GM18873 (cell line): ENCODE data around the gene DGKZ.
"Not testable (repeated sequence)": the region's sequence is repeated elsewhere in the genome, so short reads cannot be mapped to it uniquely, and the experiment has no call there.

Experiments used
- ATAC-seq: cut with Tn5 transposase; IDR thresholded peaks from one replicate; pipeline ENCODE4 v1.9.1; 2021; ENCODE audit warnings: mild to moderate bottlenecking, moderate library complexity, moderate number of reproducible peaks; ENCODE audit not compliant: unreplicated experiment, low FRiP score

The DGKZ gene

DNA sequence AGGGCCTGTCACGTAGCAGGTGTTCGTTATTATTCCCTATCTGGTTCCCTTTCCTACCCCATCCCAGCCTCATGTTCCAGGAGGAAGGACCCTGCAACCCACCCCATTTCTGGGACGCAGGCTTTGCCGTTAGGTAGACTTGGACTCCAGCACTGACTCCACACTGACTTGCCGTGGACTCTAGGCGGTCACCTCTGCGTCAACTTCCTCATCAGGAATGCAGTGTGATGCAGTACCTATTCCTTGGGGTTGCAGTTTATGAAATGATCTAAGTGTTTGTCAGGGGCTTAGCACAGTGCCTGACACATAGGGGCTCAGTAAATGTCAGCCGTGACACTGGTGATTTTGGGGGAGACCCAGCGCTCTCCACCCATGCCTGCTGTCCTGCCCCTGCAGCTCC, 16.8 kb downstream of the DGKZ start:
- no peak for ATAC-seq

DNA sequence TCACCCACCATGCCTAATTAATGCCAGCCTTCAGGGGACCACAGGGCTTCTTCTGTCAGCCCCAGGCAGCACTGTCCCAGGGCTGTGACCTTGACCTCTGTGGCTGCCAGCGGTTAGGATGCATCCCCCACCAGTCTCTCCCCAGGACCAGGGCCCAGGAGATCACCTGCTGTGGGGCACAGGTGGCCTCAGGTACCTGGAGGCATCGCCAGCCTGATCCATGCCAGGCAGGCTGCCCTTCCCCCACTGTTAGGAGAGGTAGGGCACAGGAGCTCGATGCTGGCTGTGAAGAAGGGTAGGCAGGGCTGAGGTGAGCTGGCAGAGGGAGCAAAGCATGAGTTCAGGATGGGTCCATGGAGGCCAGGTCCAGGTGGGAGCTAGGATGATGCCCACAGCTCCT, 17.5 kb downstream of the DGKZ start:
- no peak for ATAC-seq

DNA sequence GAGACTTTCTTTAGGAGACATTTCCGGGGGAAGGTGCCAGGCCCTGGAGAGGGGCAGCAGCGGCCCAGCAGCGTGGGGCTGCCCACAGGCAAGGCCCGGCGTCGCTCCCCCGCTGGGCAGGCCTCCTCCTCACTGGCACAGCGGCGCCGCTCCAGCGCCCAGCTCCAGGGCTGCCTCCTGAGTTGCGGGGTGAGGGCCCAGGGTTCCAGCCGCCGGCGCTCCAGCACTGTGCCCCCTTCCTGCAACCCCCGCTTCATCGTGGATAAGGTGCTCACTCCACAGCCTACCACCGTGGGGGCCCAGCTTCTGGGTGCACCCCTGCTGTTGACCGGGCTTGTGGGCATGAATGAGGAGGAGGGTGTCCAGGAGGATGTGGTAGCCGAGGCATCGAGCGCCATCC, 19.0 kb downstream of the DGKZ start:
- ATAC-seq = no peak

DNA sequence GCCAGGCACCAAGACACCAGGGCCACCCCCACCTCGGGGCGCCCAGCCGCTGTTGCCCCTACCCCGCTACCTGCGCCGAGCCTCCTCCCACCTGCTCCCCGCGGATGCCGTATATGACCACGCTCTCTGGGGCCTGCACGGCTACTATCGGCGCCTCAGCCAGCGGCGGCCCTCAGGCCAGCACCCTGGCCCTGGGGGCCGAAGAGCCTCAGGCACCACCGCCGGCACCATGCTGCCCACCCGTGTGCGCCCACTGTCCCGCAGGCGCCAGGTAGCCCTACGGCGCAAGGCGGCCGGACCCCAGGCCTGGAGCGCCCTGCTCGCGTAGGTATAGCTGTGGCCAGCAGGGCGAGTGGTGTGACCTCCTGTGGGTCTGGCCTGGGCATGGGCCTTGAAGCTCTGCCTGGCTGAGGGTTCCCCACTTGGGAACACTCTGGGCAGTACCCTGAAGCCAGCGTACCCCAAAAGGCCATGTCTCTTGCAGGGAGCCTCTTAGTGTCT, 19.4 kb downstream of the DGKZ start:
- ATAC-seq = no peak

DNA sequence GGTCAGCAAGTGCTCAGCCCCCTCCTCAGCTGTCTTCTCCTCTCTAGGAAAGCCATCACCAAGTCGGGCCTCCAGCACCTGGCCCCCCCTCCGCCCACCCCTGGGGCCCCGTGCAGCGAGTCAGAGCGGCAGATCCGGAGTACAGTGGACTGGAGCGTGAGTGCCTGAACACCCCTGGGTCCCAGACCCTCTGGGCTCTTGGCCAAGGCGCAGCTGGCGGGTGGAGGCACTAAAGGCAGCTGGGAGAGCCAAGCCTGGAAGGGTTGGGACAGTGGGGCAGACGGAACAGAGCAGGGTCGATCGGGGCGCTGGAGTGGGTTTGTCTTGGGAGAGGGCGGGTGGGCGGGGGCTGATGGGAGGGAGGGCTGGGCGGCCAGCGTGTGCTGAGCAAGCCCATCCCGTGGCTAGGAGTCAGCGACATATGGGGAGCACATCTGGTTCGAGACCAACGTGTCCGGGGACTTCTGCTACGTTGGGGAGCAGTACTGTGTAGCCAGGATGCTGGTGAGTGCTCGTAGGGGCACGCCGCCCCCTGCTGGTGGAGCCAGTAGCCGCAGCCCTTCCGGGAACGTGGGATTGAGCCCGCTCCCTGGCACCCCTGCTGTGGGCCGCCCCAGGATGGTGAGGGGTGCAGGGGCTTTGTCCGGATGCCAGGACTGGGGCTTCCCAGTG, 20.1 kb downstream of the DGKZ start:
- ATAC-seq = peak; percentile 41

DNA sequence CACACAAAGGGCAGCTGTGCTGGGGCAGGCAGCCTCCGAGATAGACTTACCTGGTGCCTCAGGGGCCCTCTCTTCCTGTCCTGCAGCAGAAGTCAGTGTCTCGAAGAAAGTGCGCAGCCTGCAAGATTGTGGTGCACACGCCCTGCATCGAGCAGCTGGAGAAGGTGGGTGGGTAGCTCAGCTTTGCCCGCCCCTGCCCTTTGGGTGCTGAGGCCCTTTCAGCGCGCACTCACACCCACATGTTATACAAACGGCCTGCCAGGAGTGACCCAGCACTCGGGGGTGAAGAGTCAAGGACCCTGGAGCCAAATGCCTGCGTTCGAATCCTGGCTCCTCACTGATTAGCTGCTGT, 20.6 kb downstream of the DGKZ start:
- no peak for ATAC-seq

DNA sequence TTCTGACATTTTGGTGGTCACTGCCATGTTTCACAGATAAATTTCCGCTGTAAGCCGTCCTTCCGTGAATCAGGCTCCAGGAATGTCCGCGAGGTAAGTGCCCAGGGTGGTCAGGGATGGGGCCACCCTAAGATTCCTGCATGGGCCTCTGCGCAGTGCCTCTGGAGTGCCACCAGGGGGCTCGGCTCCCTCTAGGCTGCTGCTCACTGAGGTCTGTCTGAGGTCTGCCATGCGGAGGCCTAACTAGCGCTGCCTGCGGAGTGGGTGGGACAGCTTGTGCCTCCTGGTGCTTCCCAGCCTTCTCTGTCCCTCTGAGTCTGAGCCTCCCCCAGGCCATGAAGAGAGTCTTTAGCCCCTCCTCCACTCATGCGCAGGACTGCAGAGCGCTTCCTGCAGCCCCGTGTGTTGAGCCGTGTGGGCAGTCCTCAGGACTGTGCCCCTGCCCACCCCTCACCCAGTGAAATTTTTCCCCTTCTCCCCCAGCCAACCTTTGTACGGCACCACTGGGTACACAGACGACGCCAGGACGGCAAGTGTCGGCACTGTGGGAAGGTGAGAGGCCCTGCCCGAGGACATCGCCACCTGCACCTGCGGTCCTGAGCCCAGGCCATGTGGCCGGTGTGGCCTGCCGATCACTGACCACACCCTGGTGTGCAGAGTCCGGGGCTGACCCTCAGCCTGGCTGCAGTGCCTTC, 22.3 kb downstream of the DGKZ start:
- ATAC-seq = no peak

DNA sequence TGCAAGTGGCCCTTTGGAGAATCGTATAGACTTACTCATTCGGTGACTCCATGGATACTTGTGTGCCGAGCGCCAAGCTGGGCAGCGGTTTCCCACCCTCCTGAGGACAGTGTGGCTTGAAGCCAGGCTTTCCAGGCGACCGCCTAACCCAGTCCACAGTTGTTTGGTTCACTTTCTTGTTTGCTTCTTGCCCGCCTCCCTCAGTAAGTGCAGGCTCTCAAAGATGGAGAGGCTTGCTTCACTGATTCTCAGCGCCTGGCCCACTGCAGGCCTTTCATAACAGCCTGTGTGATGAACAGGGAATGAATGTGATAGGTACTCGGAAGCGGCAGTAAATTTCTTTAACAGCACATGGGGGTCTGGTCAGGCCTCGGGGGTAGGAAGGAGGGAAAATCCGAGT, 23.0 kb downstream of the DGKZ start:
- no peak for ATAC-seq

DNA sequence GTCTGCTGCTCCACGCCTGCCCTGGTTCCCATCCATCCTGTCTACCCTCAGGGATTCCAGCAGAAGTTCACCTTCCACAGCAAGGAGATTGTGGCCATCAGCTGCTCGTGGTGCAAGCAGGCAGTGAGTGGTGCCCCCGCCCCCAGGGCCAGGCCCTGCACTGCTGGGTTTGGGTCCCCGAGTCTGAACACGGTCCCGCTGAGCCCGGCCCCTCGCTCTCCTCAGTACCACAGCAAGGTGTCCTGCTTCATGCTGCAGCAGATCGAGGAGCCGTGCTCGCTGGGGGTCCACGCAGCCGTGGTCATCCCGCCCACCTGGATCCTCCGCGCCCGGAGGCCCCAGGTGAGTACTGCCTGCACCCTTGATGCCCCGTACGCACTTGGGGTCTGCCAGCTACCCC, 24.0 kb downstream of the DGKZ start:
- not testable (repeated sequence) for ATAC-seq

DNA sequence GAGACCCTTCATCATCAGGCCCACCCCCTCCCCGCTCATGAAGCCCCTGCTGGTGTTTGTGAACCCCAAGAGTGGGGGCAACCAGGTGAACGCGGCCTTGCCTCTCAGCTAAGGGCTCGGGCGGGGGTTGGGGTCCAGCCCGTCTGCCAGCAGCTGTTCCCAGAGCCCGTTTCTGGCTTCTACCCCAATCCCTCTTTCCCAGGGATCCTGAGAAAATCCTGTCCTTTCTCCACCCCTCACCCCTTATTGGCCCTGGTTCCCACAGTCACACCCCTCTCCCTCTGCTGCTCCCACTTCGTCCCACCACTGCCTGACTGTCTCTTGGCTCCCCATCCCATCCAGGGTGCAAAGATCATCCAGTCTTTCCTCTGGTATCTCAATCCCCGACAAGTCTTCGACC, 24.8 kb downstream of the DGKZ start:
- ATAC-seq = no peak

DNA sequence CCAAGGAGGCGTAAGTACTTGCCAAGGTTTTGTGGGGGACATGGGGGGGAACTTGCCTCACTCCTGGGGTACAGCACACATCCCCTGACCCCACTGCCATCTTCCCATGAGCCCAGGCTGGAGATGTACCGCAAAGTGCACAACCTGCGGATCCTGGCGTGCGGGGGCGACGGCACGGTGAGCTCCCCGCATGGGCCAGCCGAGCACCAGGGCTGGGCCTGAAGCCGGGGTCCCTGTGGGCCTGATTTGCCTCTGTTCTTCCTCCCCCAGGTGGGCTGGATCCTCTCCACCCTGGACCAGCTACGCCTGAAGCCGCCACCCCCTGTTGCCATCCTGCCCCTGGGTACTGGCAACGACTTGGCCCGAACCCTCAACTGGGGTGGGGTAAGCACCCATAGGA, 25.2 kb downstream of the DGKZ start:
- ATAC-seq = not testable (repeated sequence)

DNA sequence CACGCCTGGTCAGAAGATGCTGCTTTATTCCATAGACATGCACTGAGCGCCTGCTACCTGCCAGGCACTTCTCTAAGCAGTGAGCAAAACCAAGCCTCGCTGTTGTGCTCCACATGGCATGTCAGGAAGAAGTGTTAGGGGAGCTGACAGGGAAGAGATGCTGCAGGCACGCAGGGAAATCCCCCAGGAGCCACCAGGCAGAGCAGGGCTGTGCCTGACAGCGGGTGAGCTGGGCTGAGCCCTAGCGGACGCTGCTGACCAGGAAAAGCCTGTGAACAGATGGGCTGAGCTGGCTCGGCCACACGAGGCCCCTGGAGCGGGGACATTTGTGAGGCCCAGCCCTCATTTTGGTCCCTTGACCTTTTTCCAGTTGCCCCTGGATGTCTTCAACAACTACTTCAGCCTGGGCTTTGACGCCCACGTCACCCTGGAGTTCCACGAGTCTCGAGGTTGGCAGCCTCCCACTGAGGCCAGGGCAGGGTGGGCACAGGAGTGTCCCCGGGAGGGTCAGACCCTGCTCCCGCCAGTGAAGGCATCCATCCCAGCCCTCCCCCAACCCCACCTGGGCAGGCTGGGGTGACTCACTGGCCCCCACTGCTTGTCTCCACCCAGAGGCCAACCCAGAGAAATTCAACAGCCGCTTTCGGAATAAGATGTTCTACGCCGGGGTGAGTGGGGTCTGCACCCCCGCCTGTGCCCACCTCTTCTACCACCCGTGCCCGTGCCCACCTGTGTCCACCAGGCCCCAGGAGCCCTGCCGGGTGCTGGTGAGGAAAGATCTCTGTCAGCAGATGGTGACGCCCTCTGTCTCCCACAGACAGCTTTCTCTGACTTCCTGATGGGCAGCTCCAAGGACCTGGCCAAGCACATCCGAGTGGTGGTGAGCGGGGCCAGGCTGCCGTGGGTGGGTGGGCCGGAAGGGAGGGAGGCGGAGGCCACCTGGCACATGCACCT, 26.8 kb downstream of the DGKZ start:
- ATAC-seq = no peak

DNA sequence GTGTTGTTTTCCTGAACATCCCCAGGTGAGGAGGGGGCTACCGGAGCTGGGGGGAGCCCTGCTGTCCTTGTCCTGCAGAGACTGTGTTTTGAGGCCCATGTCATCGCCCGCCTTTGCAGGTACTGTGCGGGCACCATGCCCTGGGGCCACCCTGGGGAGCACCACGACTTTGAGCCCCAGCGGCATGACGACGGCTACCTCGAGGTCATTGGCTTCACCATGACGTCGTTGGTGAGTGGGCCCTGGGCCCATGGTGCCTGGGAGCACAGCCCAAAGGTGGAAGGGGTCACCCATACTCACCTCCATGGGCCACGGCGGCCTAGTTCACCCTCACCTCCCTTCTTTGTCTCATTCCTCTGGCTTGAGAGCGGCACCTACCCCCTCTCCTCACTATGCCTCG, 27.6 kb downstream of the DGKZ start:
- ATAC-seq = no peak

DNA sequence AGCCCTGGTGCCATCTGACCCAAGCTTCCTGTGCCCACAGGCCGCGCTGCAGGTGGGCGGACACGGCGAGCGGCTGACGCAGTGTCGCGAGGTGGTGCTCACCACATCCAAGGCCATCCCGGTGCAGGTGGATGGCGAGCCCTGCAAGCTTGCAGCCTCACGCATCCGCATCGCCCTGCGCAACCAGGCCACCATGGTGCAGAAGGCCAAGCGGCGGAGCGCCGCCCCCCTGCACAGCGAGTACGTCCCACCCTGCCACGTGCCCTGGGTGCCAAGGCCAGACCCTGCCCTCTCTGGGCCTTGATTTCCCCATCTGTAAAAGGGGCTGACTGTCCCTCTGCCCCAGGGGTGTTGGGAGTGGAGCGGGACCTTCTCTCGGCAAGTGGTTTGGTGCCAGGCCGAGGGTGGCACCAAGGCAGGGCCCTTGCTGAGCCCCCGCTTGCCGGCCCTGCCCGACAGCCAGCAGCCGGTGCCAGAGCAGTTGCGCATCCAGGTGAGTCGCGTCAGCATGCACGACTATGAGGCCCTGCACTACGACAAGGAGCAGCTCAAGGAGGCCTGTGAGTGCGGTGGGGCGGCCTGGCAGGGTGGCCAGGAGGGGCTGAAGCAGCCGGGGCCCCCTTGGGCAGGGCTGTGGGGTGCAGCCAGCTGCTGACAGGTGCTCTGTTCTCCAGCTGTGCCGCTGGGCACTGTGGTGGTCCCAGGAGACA, 28.3 kb downstream of the DGKZ start:
- no peak for ATAC-seq

DNA sequence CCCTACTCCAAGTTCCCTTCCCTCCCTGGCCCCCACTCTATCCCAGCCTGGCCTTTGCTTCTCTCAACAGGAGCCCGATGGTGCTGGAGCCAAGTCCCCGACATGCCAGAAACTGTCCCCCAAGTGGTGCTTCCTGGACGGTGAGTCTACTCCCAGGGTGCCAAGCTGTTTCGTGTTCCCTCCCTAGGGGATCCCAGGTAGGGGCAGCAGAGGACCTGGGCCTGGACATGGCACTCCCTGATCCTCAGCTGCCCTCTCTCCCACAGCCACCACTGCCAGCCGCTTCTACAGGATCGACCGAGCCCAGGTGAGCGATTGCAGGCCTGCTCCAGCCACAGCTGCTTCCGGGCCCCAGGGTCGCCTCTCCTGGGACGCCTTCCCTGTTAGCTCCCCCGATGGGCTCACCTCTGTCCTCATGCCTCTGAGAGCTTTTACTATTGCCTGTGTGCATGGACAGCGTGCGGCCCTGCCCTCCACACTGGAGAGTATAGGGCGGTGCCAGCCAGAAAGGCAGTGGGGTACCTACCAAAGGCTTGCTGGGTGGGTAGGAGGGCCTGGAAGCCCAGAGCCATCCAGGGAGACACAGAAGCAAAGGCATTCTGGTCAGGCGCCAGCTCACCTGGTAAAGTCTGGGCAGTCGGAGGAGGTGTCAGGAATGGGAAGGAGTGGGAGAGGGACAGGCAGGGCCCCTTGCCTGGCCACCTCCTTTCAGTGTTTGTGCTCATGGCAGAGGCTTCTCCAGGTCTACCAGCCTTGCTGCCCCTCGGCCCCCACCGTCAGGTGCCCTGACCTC, 29.2 kb downstream of the DGKZ start:
- no peak for ATAC-seq

DNA sequence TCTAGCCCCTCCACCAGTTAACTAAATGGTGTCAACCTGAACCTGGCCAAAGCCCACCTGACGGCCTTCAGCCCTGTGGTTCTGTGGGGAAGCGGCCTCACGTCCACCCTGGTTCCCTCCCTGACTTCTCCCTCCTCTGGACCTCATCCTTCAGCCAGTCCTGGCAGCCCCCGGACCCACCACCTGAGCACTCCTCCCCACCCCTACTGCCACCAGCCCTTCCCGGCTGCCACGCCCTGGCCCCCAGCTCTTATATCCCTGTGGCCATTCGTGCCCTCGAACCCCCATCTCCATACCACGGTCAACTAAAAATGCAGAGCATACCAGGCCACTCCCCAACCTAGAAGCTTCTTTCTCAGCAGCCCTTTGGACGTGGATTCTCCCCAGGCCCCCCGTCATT, 30.0 kb downstream of the DGKZ start:
- no peak for ATAC-seq

DNA sequence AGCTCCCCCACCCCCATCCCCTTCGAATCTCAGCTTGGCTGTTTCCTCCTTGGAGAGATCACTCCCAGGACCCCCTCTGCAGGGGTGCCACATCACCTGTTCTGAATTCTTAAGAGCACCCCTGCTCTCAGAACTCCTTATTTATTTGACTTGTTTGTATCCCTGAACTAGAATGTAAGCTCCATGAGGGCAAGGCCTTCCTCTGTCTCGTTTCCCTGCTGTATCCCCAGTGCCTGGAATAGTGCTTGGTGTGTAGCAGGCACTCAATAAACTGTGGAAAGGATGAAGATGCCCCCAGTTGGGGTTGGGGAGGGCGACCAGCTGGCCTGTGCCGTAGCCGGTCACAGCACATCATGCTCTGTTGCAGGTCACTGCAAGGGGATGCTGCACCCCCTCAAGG, 30.6 kb downstream of the DGKZ start:
- no peak for ATAC-seq

DNA sequence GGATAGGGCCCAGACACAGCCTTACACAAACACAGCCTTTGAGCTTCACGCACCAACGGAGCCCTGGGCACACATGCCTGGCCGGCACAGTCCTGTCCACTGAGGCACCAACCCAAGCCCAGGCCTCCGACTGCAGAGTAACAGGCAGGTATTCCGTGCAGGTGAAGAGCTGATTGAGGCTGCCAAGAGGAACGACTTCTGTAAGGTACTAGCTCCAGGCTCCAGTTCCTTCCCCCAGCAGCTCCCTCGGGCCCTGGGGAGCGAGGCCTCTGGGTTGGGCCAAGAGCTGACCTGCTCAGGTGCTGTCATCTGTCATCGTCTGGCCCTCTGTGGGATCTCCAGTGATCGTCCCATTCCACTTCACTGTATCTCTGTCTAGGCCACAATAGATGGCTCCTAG, 31.0 kb downstream of the DGKZ start:
- ATAC-seq = no peak

DNA sequence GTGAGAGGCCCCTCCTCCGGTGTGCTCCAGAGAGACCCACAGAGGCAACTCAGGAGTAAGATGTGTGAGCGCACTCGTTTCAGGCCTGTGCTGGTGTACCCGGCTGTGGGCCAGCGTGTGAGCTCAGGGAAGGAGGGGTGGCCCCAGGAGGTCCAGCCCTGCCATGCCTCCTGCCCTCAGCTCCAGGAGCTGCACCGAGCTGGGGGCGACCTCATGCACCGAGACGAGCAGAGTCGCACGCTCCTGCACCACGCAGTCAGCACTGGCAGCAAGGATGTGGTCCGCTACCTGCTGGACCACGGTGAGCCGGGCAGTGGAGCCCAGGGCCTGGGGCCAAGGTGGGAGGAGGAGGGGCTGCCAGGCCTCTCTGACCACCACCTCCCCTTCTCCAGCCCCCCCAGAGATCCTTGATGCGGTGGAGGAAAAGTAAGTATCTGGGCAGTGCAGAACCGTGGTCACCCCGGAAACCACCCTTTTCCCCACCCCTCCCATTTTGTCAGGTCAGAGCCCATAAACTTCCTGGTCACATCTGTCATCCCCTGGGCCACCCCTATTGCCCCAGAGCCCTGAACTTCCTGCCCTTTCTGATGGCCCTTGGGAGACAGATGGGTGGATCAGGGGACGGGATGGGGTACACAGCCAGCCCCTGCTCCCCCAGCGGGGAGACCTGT, 31.7 kb downstream of the DGKZ start:
- ATAC-seq = no peak
